Prostate gland (tissue), 2 donors: ENCODE data around the gene M1AP.

Experiments used
- POLR2A ChIP-seq: fragments of 450-650 bp; IDR thresholded peaks from one replicate; pipeline ENCODE4 v1.6.1; 2016; ENCODE audit warnings: antibody characterized with exemption, mild to moderate bottlenecking
- POLR2AphosphoS5 ChIP-seq: sonication (generic); formaldehyde crosslinking; IDR thresholded peaks from one replicate; pipeline ENCODE4 v1.6.1; 2017; ENCODE audit warnings: antibody characterized with exemption
- TF ChIP-seq, protein P1 (sequence below), 4 experiments: fragments of 200-600 bp in 2 of 4; fragments of 450-650 bp in 2 of 4; sonication (generic) in 2 of 4; IDR thresholded peaks; 1 replicate in 3 of 4; 2 replicates in 1 of 4; pipeline ENCODE4 v1.5.1; 2016 to 2019; ENCODE audit warnings: antibody characterized with exemption in 4 of 4, mild to moderate bottlenecking in 2 of 4, moderate library complexity in 2 of 4

DNA sequence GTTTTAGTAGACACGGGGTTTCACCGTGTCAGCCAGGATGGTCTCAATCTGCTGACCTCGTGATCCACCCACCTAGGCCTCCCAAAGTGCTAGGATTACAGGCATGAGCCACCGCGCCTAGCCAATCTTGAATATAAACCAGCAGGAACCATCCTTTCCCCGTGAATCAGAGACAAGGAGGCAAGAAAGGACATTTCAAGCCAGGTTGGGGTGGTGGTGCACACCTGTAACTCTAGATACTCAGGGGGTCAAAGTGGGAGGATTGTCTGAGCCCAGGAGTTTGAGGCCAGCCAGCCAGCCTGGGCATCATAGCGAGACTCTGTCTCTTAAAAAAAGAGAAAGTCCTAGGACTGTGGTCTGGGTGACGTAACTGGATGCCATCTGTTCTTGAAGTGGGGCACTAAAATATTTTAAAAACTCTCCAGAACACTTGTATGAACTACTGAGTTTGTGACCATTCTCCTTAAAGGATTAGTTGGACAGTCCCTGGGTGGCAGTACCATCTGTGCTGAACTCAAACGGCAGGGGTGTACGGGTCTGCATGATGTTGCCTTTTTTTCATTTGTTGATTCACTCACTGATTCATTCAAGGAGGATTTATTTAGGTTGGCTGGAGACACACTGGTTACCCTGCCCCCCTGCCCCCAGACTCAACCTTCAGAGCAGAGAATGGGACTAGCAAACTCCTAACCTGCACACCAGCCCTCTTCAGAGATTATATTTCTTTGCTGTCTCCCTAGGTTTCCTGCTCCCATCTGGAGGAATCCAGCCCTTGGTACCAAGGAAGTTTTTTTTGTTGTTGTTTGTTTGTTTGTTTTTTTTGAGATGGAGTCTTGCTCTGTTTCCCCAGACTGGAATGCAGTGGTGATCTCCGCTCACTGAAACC lies 136.8 kb downstream of the M1AP start:
- TF ChIP-seq, protein P1, sequence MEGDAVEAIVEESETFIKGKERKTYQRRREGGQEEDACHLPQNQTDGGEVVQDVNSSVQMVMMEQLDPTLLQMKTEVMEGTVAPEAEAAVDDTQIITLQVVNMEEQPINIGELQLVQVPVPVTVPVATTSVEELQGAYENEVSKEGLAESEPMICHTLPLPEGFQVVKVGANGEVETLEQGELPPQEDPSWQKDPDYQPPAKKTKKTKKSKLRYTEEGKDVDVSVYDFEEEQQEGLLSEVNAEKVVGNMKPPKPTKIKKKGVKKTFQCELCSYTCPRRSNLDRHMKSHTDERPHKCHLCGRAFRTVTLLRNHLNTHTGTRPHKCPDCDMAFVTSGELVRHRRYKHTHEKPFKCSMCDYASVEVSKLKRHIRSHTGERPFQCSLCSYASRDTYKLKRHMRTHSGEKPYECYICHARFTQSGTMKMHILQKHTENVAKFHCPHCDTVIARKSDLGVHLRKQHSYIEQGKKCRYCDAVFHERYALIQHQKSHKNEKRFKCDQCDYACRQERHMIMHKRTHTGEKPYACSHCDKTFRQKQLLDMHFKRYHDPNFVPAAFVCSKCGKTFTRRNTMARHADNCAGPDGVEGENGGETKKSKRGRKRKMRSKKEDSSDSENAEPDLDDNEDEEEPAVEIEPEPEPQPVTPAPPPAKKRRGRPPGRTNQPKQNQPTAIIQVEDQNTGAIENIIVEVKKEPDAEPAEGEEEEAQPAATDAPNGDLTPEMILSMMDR (IDR thresholded peaks at IDR 0.05), result no peak
- TF ChIP-seq POLR2AphosphoS5, result no peak
- no peak for TF ChIP-seq POLR2A
